HG03354 (cell line): ENCODE results near the gene KIAA1549.
A peak's percentile ranks its signal among the peaks of the same experiment; 100 is the strongest.
"Not testable (repeated sequence)": the region's sequence is repeated elsewhere in the genome, so short reads cannot be mapped to it uniquely, and the experiment has no call there.

Experiments
- ATAC-seq: cut with Tn5 transposase; IDR thresholded peaks from one replicate; pipeline ENCODE4 v1.9.1; 2021; ENCODE audit warnings: mild to moderate bottlenecking; ENCODE audit not compliant: unreplicated experiment, poor library complexity, severe bottlenecking

The KIAA1549 gene

DNA sequence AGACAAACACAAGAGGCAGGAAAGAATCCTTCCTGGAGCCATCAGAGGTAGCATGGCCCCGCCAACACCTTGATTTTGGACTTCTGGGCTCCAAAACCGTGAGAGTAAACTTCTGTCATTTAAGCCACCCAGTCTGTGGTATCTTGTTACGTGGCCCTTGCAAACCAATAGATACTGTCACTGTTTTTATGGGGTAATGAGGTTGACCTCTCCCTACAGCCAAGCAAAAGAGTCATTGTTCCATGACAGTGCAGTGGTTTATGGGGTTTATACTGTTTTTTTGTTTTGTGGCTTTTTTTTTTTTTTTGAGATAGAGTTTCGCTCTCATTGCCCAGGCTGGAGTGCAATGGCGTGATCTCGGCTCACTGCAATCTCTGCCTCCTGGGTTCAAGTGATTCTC lies 32.8 kb downstream of the KIAA1549 start:
- no peak for ATAC-seq

DNA sequence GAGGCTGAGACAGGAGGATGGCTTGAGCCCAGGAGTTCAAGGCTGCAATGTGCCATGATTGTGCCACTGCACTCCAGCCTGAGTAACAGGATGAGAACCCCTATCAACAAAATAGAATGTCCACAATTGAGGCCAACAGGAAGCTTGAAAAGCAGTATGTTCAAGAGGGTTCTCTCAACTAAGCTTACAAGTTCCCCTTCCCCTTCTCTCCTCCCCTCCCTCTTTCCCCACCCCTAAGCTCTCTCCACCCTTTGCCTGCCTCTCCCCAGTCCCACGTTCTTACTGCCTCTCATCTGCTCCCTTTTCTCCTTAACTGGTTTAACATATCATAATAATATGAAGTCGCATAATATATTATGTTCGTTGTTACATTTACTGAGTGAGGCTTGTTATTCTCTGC lies 35.4 kb downstream of the KIAA1549 start:
- no peak for ATAC-seq

- ATAC-seq = no peak
Observed at GRCh38 chr7:138945154-138945553, 36.0 kb downstream of the KIAA1549 start.

GRCh38 chr7:138944592-138944991 lies 36.6 kb downstream of the KIAA1549 start:
- no peak for ATAC-seq

GRCh38 chr7:138943061-138943460 lies 38.1 kb downstream of the KIAA1549 start:
- ATAC-seq = no peak

DNA sequence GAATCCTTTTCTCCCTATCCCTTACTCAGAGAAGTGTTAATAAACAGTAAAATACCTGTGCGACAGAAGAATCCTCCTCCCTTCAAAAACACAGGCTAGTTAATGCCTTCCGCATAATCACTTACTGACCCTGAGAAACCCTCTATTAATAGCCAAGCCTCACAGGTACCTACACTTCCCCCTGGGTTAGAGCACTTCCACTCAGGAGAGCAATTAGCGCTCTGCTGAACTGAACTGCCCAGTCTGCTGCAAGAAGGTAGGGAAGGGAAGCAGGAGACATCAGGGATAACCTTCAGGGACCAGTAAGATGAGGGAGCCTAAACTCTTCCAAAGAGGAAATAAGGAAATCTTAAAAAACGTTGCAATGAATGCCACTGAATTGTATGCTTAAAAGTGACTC lies 39.6 kb downstream of the KIAA1549 start:
- no peak for ATAC-seq

- not testable (repeated sequence) for ATAC-seq
Observed at GRCh38 chr7:138940602-138941001, 40.6 kb downstream of the KIAA1549 start.

- no peak for ATAC-seq
Observed at GRCh38 chr7:138937484-138937883, 43.7 kb downstream of the KIAA1549 start.

DNA sequence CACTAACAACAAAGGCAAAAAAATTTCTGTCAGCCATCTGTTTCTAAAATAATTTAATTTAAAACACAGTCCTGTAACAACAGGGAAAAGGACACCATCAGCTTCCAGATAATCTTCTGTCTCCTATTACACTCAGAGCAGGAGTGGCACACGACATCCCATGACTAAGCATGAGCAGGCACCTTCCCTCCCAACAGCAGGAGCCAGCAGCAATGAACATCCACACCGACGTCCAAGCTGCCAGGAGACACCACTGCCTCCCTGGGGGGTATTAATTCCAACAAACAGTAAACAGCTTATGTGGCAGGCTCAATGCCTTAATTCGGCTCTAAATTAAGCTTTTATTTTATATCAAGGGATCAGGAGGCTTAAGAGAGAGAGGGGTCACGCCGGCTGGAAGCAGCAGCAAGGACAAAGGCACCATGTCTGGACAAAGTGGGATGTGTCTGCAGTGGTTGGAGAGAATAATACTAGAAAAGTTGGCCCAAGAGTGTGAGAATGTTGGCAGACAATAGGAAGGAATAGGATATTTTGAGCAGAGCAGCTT lies 45.7 kb downstream of the KIAA1549 start:
- no peak for ATAC-seq

GRCh38 chr7:138934861-138935260 lies 46.3 kb downstream of the KIAA1549 start:
- no peak for ATAC-seq

GRCh38 chr7:138934367-138934766 lies 46.8 kb downstream of the KIAA1549 start:
- no peak for ATAC-seq

DNA sequence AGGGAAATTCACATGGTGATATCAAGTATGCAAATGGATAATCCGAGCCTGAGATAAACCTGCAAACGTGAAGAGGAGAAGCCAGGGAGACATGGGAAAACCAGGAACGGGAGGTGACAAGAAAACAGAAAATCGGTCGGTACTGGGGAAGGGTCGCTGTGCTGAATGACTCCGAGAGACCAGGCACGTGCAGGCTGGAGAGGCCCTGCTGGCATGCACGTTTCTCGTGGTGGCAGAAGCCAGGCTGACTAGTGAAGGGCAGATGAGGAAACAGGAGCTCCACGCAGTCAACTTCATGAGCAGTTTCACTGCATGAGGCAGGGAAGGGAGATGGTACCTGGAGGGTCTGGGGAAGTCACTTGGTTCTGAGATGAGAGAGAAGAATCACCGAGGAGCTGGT lies 48.3 kb downstream of the KIAA1549 start:
- ATAC-seq = no peak

DNA sequence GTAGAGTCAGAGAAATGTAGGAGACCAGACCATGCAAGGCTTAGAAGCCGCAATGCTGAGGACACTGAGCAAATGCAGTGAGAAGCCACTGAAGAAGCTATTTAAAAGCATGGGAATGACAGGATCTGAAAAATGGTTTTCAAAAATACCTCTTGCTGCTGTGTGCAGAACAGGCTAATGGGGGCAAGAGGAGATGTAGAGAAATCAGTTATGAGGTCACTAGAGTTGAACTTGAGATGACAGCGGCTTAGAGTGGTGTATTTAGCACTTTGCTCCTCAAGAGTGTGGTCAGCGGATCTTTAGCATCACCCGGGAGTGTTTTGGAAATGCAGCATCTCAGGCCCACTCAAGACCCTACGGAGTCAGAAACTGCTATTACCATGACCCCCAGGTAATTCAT lies 48.8 kb downstream of the KIAA1549 start:
- ATAC-seq = no peak

DNA sequence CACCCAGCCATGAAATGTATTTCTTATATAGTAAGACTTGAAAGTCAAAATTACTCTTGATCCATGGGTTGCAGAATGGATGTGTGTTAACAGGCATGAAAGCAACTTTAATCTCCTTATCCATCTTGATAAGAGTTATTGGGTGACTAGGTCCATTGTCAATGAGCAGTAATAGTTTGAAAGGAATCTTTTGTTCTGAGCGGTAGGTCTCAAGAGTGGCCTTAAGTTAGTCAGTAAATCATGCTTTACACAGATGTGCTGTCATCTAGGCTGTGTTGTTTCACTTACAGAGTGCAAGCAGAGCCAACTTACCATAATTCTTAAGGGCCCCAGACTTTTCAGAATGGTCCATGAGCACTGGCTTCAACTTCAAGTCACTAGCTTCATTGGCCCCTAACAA lies 51.2 kb downstream of the KIAA1549 start:
- ATAC-seq = no peak

- ATAC-seq = peak; percentile 34
Observed at GRCh38 chr7:138926241-138926612, 55.0 kb downstream of the KIAA1549 start.

- ATAC-seq = no peak
Observed at GRCh38 chr7:138924501-138925225, 56.5 kb downstream of the KIAA1549 start.

- ATAC-seq = no peak
Observed at GRCh38 chr7:138921277-138921676, 59.9 kb downstream of the KIAA1549 start.

DNA sequence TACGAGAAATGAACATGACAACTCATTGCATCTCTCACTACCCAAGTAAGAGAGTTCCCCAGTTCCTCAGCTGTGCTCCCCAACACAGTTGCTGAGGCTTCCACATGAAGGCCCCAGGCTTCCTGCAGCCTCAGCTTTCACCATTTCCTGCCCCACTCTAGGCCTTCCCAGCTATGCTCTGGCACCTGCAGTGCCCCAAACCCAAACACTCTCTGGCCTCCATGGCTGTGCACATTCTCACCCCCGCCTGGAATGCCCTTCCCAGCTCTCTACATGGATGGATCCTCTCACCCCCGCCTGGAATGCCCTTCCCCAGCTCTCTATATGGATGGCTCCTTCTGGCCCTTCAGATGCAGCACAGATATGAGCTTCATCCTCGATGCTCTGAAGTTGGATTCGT lies 61.3 kb downstream of the KIAA1549 start:
- no peak for ATAC-seq

DNA sequence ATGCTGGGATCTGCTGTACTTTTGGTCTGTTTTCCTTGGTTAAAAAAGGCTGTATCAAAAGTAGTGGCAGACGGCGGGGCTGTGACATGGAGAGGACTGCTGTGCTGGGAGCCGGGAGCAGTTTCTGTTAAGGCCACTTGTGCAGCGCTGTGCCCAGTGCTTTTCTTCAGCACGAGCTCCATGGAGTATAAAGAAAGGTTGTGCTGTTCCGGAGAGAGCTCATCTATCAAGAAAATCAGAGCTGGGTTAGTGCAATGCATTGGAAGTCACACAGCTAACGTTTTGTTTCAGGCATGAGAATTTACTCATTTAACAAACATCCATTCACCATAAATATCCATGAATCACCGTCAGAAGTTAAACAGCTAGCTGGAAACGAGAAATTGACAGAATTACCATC lies 62.0 kb downstream of the KIAA1549 start:
- no peak for ATAC-seq

DNA sequence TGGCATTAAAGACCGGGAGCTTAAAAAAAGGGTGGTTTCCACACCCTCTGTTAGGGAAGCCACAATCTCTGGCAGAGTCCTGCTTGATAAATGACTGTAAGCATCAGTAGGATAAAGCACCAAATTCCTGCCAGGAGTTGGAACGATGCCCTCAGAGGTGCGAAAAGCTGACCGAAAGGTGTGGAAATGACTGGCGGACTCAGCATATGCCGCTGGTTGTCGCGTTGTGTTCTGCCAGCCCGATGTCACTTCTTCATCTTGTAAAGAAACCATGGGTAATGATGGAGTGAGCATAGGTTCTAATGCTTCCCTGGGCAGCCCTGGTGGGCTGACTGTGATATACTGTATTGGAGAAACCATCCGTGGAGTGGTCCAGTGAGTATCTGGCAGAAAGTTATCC lies 62.4 kb downstream of the KIAA1549 start:
- no peak for ATAC-seq

DNA sequence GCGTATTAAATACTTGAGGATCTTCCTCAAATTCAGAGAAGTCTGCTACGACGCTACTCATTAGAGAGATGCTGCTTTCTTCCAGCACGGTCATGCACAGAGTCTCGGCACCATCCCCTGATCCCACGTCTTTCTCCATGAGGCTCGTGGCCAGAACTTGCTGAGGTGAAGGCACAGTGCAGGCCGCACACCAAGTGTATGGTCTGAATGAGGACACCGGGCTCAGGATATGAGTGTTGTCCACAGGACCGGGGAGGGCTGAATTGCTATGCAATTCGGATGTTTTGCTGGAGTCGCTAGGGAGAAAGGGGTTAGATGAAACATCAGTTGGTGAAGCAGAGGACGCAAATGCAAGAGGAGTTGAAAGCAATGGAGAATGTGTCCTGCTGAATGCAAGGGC lies 63.0 kb downstream of the KIAA1549 start:
- ATAC-seq = no peak

- ATAC-seq = no peak
Observed at GRCh38 chr7:138917771-138918170, 63.4 kb downstream of the KIAA1549 start.
